ENCODE measurements around the gene ADI1.
"Not testable (repeated sequence)": the region's sequence is repeated elsewhere in the genome, so short reads cannot be mapped to it uniquely, and the experiment has no call there.

Gene ADI1

DNA sequence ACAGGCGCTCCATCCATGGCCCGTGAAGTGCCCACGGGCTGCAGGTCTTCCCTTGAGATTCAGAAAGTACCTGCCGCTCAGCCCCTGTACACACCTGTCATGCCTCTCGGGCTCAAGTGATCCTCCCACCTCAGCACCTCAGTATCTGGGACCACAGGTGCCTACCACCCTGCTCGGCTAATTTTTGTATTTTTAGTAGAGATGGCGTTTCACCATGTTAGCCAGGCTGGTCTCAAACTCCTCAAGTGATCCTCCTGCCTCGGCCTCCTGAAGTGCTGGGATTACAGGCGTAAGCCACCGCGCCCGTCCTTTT is 26.9 kb downstream of the ADI1 start:
- not testable (repeated sequence) for DNase-seq

DNA sequence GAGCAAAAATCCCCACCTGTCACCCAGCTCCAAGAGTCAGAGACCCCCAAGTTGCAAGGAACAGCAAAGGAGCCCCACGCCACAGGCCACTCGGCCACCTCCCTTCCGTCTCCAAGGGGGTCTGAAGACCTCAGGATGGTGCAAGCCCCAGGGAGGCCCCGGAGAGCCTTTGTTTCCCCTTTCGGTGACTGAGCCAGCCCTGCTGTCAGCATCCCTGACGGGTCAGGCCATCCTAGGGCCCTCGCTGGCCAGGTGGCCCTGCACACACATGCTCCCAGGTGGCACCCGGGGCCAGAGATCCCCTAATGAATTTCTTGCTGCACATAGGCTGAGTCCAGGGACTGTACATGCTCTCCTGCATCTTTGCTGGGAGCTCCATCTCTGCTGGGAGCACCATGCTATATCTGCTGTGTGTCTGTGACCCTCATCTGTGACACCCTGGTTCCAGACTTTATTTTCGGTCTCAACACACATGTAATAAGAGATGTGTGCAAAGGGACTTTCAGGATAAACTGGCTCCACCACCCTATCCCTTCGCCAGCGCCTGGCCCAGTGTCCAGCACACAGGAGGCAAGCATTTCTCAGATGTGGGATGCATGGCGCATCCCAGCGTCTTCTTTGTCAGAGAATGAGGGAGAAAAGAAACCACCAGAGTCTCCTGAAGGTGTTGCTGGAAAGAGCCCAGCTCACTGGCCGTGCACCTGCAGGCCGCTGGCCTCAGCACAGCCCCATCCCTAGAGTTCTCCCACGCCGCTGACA is 27.4 kb downstream of the ADI1 start:
- DNase-seq: no peak

DNA sequence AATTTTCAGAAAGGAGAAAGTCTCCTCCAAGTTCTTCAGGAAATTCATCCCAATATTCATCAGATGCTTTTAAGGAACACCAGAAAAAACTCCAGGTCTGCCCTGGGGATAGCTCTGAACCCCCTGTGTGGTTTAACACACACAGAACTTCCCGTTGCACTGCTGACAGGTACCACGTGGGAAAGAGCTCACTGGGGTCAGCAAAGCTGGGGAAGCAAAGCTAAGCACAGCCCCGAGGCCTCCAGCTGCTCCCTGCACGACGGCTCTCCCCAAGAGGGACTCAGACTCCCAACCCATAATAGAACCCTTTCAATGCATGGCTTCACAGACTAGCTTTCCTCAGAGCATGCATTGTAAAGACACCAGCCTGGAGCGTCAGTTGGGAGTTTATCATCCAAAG is 28.0 kb downstream of the ADI1 start:
- no peak for DNase-seq

DNA sequence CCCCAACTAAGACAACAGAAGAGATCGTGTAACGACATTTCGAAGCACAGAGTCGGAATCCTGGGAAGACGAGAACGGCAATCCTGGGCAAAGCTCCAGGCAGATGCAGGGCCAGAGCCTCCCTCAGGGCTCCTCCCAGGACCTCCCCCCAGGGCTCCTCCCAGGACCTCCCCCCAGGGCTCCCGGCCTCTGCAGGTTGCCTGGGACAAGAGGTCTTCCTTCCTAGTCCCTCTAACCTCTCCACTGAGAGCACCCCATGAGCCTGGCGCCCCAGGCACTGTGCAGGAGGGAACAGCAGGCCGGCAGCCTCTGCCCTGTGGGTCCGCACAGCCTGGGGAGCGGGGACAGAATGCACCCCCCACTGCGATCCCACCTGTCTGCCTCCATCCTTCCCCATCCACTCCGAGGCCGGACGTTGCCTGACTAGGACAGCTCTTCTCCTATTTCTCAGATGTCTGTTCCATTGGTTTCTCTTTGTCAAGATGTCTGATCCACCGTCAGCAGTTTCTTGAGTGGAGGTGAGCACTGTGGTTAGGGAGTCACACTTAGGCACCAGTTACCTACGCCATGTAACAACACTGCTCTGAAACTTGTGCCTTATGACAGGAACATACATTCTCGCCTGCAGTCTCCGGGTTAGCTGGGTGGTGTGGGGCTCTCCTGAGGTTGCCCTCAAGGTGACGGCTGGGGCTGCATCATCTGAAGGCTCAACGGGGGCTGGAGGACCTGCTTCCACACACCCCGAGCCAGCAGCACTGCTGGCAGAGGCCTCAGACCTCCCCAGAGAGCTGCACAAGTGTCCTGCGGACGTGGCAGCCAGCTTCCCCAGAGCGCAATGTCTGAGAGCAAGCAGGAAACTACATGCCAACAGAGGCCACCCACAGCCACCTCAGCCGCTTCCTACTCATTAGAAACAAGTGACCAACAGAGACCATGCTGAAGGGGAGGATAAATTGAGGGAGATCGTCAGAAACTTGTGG is 28.9 kb downstream of the ADI1 start:
- no peak for DNase-seq

DNA sequence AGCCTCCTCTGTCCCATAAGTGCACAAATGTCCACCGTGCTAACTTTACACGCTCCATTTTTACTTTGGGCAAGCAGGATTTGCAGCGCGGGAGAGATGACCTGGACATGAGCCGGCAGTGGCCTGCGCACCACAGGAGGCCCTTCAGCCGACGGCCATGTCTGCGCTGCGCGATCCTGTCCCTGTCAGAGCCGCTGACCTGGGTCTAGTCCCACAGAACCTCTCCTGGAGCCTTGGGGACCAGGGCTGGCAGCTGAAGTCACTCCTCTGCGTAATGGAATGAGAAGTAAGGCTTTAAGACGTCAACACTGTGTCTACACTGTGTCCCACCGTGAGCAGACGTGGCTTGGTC is 29.6 kb downstream of the ADI1 start:
- DNase-seq: no peak

DNA sequence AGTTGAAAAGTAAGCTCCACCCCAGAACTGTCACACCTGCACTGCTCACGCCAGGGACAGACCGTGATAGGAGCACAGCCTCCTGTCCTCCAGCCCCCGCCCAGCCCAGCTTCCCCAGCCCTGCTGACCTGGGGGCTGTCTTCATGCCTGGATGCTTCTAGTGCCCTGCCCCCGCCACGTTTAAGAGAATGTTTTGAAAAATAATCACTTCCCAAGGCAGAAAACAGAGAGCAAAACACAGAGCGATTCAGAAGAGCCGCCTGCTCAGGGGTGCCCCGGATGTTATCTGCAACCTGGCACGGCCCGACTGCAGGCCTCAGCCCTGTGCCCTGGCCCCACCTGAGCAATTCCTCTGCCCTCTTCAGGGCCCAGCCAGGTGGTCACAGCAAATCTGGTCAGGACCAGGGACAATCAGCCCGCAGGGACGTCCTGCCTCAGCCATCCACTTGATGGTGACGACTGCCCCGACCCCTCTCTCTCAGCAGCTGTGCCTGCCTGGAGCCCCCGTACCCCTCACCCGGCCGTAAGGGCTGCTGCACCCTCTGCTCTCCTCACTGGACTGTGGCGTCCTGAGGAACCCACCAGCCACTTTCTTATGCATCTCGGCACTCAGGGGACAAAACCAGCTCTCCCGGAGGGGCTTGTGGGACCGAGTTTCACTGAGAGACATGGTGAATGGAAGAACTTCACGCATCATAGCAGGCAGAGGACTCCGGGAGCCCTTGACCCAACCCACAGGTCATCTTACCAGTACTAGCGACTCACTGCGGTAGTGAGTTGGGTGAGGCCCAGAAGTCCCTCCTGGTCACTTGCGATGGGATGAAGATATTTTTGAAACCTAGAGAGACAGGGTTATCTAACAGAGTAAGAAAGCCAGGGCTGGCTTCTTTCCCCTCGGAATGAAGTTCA is 30.2 kb downstream of the ADI1 start:
- DNase-seq: no peak

DNA sequence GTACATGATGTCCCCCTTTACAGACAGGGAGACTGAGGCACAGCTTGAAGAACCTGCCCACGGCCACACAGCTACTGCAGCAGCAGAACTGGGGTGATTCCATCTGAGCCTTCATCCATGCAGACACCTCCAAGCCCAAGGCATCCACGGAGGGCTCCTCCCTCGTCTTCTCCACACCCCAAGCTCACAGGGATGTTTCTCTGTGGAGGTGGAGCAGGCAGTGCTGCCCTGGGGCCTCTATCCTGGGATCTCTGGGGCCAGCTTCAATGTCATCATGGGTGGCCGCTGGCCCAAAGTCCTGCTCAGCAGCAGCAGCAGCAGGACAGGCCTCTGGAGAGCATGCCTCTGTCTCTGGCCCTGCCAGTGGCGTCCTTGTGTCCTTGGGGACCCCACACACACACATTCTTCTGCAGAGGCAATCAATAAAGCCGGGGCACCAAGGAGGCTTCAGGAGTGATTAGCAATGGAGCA is 31.2 kb downstream of the ADI1 start:
- DNase-seq: no peak

DNA sequence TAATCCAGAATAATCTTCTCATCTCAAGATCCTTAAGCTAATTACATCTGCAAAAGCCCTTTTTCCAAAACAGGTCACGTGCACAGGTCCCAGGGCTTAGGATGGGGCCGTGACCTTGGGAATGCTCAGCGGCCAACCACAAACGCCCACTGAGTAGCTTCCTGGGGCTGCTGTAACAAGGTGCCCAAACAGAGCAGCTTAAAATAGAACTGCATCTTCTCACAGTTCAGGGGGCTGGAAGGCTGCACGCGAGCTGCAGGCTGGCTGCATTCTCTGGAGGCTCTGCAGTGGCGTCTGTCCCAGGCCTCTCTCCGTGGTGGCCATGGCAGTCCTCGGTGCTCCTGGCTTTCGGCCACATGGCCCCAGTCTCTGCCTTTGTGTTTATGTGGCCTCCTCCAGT is 31.9 kb downstream of the ADI1 start:
- no peak for DNase-seq

DNA sequence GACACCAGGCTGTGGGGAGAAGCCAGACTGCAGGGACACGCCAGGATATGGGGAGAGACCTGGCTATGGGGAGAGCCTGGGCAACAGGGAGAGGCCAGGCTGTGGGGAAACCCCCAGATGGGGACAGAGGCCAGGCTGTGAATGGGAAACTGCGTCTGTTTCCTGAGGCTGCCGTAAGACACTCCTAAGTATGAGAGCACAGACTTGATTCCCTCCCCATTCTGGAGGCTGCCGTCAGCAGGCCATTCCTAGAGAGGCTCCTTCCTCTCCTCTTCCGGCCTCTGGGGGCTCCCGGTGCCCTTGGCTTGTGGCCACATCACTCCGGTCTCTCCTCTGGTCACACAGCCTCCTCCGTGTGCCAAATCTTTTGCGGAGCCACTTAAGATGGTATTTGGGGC is 32.3 kb downstream of the ADI1 start:
- DNase-seq: no peak

DNA sequence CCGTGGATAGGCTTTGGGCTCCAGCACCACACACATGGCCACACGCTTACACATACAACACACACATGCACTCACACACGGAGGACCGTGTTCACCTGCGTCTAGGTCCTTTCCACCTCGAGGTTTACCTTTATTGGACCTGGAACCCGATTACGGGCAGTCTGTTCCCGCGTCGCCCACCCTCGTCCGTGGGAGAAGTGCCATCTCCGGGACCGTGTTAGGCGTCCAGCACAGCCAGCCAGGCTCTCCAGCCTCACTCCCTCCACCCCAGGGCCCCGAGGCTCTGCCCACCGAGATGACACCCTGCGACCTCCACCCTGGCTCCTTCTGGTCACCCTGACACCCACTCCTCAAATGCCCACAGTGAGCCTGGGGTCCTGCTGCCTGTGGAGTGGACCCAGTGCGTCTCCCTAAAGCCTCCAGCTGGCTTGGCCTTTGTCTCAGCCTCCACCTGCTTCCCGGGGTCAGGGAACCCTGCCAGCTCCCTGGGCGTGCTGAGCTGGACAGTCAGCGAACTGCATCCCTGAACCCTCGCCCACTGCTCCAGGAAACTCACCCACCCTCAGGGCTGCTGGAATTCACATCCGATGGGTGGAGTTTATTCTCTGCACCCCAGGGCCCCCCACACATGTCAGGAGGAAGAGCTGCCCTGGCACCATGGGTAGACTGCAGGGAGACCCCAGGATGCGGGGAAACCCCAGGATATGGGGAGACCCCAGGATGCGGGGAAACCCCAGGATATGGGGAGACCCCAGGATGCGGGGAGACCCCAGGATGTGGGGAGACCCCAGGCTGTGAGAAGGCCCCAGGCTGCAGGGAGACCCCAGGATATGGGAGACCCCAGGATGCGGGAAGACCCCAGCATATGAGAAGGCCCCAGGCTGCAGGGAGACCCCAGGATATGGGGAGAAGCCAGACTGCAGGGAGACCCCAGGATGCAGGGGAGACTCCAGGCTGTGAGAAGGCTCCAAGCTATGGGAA is 33.0 kb downstream of the ADI1 start:
- DNase-seq: no peak

DNA sequence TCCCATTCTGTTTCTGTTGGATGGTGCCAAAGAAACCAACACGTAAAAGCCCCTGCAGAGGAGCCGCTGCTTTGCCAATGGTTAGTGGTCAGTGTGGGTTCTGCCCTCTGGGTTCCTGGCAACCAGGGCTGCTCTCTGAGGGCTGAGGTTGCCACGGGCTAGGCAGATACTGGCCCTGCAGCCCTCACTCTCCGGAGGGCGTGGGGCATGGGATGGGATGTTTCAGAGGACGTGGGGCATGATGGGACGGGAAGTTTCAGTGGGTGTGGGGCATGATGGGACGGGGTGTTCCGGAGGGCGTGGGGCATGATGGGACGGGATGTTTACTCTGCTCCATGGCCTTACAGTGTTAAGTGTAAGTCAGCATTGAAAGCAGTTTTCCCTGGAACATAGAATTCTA is 34.2 kb downstream of the ADI1 start:
- no peak for DNase-seq

DNA sequence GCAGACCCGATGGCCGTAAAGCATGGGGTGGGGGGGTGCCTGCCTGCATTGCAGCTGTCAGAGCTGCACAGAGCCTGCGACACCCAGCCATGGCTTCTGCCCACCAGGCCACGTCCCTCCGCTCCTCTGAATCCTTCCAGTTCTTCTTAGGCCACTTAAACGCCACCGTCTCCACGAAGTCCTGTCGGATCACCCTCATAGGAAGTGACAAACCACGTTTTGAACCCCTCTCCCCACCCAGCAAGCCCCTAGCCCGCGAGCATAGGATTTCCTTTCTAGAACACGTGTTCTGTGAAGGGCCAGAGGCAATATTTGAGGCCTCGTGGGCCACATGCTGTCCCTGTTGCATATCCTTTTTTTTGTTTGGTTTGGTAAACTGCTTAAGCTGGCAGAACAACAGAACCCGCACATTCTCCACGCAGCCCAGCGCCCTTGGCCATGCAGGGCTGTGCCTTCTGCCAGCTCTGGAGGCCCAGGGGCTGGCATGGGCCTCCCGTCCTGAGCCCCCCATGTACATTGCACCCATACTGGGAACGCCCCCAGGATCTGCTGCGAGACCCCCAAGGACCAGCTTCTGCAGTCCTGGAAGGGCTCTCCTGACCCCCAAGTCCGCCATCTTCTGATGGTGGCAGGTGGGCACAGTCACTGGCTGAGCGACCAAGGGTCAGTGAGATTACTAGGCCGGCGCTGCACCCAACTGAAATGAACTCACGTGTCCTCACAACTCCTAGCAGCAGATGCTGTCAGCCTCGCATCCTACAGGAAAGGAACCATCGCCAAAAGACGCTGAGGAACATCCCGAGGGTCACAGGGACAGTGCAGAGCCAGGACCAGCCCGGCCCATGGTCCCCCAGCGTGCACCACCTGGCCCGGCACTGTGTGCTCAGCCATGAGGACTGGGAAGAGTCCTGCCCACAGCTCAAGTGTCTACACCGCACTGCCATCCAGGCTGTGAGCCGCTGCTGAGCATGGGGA is 35.1 kb downstream of the ADI1 start:
- DNase-seq: no peak

DNA sequence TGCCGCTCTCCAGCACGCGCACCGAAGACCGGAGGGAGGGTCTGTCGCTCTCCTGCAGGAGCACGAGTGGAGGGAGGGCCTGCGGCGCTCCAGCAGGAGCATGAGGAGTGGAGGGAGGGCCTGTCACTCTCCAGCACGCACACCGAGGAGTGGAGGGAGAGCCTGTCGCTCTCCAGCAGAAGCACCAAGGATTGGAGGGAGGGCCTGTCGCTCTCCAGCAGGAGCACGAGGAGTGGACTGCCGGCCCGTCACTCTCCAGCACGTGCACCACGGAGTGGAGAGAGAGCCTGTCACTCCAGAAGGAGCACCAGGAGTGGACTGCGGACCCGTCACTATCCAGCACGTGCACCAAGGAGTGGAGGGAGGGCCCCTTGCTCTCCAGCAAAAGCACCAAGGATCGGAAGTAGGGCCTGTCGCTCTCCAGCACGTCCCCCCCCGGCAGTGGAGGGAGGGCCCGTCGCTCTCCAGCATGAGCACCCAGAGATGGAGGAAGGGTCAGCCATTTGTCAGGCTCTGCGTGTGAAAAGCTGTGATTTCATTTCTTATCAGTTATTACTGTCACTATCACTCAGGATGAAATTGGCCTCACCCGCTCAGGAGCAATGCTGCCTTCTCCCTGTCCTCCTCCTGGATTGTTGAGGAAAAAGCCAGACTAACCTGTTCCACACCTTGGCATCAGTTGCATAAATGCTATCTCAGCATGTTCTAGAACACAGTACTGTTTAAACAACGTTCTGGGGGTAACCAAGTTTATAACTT is 35.9 kb downstream of the ADI1 start:
- DNase-seq: no peak

DNA sequence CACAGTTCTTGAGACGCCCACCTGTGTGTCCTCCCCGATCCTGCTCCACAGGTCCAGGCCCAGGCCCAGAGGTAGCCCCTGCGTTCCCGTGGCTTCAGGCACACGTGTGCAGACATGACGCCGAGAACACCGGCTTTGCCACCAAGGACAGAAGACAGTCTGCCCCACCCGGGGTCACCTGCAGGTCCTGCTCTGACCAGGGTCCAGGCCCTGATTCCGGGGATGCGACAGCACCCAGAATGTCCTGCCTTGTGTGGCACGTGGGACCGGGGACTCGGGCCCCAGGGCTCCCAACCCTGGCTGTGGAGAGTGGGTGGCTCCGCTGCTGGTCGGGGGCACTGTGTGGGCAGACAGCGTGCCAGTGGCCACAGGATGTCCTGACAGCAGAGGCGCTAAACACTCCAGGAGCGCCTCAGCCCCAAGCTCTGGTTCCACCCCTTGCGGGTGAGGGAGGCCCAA is 36.9 kb downstream of the ADI1 start:
- DNase-seq: no peak

DNA sequence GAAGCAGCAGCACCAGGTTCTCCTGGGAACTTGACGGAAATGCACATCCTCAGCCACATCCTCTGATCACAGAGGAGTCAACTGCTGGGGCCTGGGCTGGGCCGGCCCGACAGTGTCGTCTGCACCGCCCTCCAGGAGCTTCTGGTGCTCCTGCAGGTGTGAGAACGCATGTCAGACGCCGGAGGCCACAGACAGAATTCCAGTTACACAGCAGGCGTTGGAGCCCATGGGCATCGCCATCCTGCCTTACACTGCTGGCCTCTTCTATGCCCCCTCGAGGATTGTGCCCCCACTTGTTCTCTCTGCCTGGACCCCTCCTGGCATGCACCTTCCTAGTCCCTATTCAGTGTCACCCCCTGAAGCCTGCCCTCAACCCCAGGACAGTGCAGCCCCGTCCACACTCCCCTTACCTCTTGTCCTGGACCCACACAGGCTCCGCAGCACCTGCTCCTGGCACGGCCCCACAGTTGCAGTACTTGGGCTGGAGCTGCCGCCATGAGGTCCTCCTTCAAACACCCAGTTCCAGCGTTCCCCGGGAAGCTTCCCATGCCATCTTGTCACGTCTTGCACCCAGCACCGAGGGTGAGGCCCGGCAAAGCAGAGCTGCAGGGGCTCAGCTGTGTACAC is 37.5 kb downstream of the ADI1 start:
- no peak for DNase-seq

DNA sequence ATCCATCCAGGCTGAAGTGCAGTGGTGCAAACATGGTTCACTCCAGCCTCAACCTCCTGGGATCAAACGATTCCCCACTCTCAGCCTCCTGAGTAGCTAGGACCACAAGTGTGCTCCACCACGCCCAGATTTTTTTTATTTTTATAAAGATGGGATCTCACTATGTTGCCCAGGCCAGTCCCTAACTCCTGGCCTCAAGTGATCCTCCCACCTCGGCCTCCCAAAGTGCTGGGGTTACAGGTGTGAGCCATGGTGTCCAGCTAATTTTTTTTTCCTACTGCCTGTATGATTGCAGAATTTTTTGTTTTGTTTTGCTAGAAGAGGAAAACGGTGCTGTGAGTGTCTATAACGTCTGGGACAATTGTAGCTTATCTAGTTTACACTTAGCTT is 38.3 kb downstream of the ADI1 start:
- DNase-seq: no peak

DNA sequence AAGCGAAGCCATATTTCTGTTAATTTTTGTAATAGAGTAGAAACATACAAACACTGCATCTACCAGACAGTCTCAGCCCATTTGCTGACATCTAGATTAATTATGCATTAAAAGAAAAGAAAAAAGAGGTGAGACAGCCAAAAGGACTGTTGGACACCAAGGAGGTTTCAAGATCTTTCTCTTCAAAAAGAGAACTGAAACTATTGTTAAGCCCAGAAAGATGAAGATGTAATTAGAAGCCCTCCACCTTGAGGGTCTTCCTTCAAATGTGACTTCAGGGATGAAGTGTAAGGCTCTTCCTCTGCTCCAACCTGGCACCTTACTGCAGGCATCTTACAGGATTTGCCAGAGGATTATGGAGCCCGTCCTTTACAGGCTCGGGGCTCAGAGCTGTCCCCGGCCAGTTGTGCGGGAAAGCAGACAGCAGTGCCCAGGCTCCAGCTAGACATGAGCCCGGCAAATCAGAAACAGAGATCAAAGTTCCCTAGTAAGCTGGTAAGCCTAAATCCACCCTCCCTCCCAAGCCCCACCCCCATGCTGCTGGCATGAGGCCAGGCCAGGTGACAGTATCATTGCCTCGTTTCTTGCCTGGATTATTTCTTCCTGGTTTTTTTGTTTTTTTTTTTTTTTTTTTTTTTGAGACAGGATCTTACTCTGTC is 38.9 kb downstream of the ADI1 start:
- DNase-seq: no peak

DNA sequence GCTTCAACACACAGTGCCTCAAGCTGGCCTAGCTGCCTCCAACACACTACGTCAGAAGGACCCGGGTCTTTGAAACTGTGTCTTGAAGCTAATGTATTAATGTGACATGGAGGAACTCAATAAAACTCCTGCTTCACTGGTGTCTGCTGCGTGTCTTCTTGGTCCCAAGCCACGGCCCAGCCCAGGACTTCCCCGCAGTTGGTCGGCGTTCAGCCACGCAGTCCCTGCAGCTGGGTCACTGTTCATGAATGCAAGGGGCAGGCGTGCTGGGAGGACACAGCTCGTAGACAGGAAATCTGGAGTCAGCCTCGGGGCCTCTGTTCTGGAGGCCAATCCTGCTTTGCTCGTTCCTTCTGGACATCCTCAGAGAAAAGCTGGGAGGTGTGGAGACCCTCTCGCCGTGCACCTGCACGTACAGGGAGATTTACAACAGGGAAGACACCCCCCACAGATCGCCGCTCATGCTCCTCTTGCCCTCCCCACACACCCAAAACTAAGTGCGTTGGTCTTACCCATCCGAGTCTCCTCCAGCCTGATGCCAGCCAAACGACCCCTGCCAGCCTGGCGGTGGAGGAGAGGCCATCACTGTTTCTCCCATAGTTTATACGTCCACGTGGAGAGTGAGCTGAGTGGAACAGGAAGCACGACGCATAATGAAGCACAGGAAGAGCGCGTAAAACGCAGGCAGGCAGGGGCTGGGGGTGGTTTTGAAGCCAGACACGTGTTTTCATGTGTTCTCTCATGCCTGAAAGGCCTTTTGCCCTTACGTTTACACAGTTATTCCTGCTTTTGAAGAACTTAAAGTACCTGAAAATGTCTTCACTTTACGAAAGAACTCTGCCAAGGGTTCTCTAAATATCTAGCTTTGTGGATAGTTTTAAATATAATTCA is 39.7 kb downstream of the ADI1 start:
- no peak for DNase-seq

Measured in EL (cell line).